ENCODE measurements around the gene EBF3.

Gene EBF3

GRCh38 chr10:129905553-129905952 is 58.5 kb downstream of the EBF3 start:
- H3K4me3 ChIP-seq (replicated peaks; ENCODE audit: low read depth, low read length), result no peak overlapping the region
- no peak for TF ChIP-seq CTCF (IDR thresholded peaks at IDR 0.05; ENCODE audit: low read length, missing control alignments)
- no peak for DNase-seq (ENCODE audit: low read depth)

GRCh38 chr10:129904323-129904722 is 59.8 kb downstream of the EBF3 start:
- DNase-seq (ENCODE audit: low read depth), result no peak
- TF ChIP-seq CTCF (IDR thresholded peaks at IDR 0.05; ENCODE audit: low read length, missing control alignments), result no peak

GRCh38 chr10:129901389-129902006 is 62.6 kb downstream of the EBF3 start:
- H3K4me3 ChIP-seq (replicated peaks; ENCODE audit: low read depth, low read length), result no peak overlapping the region
- DNase-seq (ENCODE audit: low read depth), result no peak
- TF ChIP-seq CTCF (IDR thresholded peaks at IDR 0.05; ENCODE audit: low read length, missing control alignments), result no peak

More at GRCh38 chr10:129904323-129904722, 59.8 kb downstream of the EBF3 start:
- H3K4me3 ChIP-seq (replicated peaks; ENCODE audit: low read depth, low read length), result no peak overlapping the region

- DNase-seq (ENCODE audit: low read depth), result no peak
- H3K4me3 ChIP-seq (replicated peaks; ENCODE audit: low read depth, low read length), result no peak overlapping the region
- TF ChIP-seq CTCF (IDR thresholded peaks at IDR 0.05; ENCODE audit: low read length, missing control alignments), result no peak
Observed at GRCh38 chr10:129900825-129901224, 63.2 kb downstream of the EBF3 start.

- no peak for TF ChIP-seq CTCF (IDR thresholded peaks at IDR 0.05; ENCODE audit: low read length, missing control alignments)
- DNase-seq (ENCODE audit: low read depth), result no peak
- H3K4me3 ChIP-seq (replicated peaks; ENCODE audit: low read depth, low read length), result no peak overlapping the region
Observed at GRCh38 chr10:129899276-129900130, 64.6 kb downstream of the EBF3 start.

- TF ChIP-seq CTCF (IDR thresholded peaks at IDR 0.05; ENCODE audit: low read length, missing control alignments), result no peak
- H3K4me3 ChIP-seq (replicated peaks; ENCODE audit: low read depth, low read length), result no peak overlapping the region
- DNase-seq (ENCODE audit: low read depth), result no peak
Observed at GRCh38 chr10:129898706-129899268, 65.3 kb downstream of the EBF3 start.
